HEK293 (cell line): ENCODE results near the gene C11orf91.

Experiments
- CTCF ChIA-PET: fragments of 350-600 bp; formaldehyde crosslinking; extraction: SDS; loops from one replicate; lab custom pipeline; 2021; ENCODE audit warnings: antibody characterized with exemption; lab: Yijun Ruan, JAX
- POLR2A ChIA-PET: fragments of 300-600 bp; formaldehyde crosslinking; extraction: SDS; loops from one replicate; lab custom pipeline; 2020; ENCODE audit warnings: antibody characterized with exemption, inconsistent platforms; lab: Yijun Ruan, JAX
- H3K27ac ChIP-seq: fragments of 200-500 bp; sonication (Bioruptor generic); 2 replicates; pipeline ENCODE4 v1.5.1; 2014; ENCODE audit warnings: low read depth, low read length, control low read depth, inconsistent platforms; ENCODE audit errors: extremely low read depth
- H3K36me3 ChIP-seq, 2 experiments: fragments of 200-500 bp in 1 of 2; sonication (Bioruptor generic) in 1 of 2; 1 replicate in 1 of 2; 2 replicates in 1 of 2; pipeline ENCODE4 v1.5.1; 2014 to 2017; ENCODE audit warnings: inconsistent platforms in 2 of 2, low read length in 2 of 2; ENCODE audit not compliant: control insufficient read depth in 2 of 2, insufficient read depth in 1 of 2
- H3K4me1 ChIP-seq: fragments of 200-500 bp; sonication (Bioruptor generic); 2 replicates; pipeline ENCODE4 v1.5.1; 2014; ENCODE audit warnings: mild to moderate bottlenecking, low read length, inconsistent platforms; ENCODE audit not compliant: control insufficient read depth, insufficient read depth
- H3K4me3 ChIP-seq: 2 replicates; pipeline ENCODE4 v1.5.1; 2011; ENCODE audit warnings: low read depth, mild to moderate bottlenecking, control low read depth, low read length, moderate library complexity
- H3K9me3 ChIP-seq: fragments of 200-500 bp; sonication (Bioruptor generic); 2 replicates; pipeline ENCODE4 v1.5.1; 2014; ENCODE audit warnings: low read depth, low read length, inconsistent platforms; ENCODE audit not compliant: control insufficient read depth, insufficient read depth
- KLF1 ChIP-seq: fragments of 450-650 bp; formaldehyde crosslinking; IDR thresholded peaks from 2 replicates; pipeline ENCODE4 v1.5.1; 2016; ENCODE audit warnings: missing biosample characterization, missing genetic modification characterization
- PRDM1 ChIP-seq: fragments of 450-650 bp; formaldehyde crosslinking; IDR thresholded peaks from 2 replicates; pipeline ENCODE4; 2016; ENCODE audit warnings: missing biosample characterization, missing genetic modification characterization
- SCRT1 ChIP-seq: fragments of 450-650 bp; formaldehyde crosslinking; IDR thresholded peaks from 2 replicates; pipeline ENCODE4 v1.5.1; 2016; ENCODE audit warnings: missing biosample characterization, missing genetic modification characterization, borderline replicate concordance
- WT1 ChIP-seq: fragments of 450-650 bp; formaldehyde crosslinking; IDR thresholded peaks from 2 replicates; pipeline ENCODE4 v1.5.1; 2016; ENCODE audit warnings: missing biosample characterization, missing genetic modification characterization
- ZBTB17 ChIP-seq: fragments of 450-650 bp; formaldehyde crosslinking; IDR thresholded peaks from 2 replicates; pipeline ENCODE4 v1.5.1; 2016; ENCODE audit warnings: missing biosample characterization, missing genetic modification characterization
- ZBTB20 ChIP-seq: fragments of 450-650 bp; formaldehyde crosslinking; IDR thresholded peaks from 2 replicates; pipeline ENCODE4 v1.5.1; 2016; ENCODE audit warnings: missing biosample characterization, missing genetic modification characterization
- ZBTB8A ChIP-seq: fragments of 450-650 bp; formaldehyde crosslinking; IDR thresholded peaks from 2 replicates; pipeline ENCODE4 v1.5.1; 2016; ENCODE audit warnings: missing biosample characterization, missing genetic modification characterization
- ZEB2 ChIP-seq: fragments of 450-650 bp; formaldehyde crosslinking; IDR thresholded peaks from 2 replicates; pipeline ENCODE4 v1.5.1; 2016; ENCODE audit warnings: missing biosample characterization, missing genetic modification characterization
- ZNF23 ChIP-seq: fragments of 450-650 bp; formaldehyde crosslinking; IDR thresholded peaks from 2 replicates; pipeline ENCODE4 v1.5.1; 2016; ENCODE audit warnings: missing biosample characterization, missing genetic modification characterization, borderline replicate concordance
- ZNF335 ChIP-seq: fragments of 450-650 bp; formaldehyde crosslinking; conservative IDR thresholded peaks from 2 replicates; pipeline ENCODE4 v1.5.1; 2016; ENCODE audit warnings: missing biosample characterization, missing genetic modification characterization
- ZNF423 ChIP-seq: fragments of 450-650 bp; formaldehyde crosslinking; IDR thresholded peaks from 2 replicates; pipeline ENCODE4 v1.5.1; 2016; ENCODE audit warnings: missing biosample characterization, missing genetic modification characterization
- ZNF610 ChIP-seq: fragments of 450-650 bp; formaldehyde crosslinking; IDR thresholded peaks from 2 replicates; pipeline ENCODE4 v1.5.1; 2016; ENCODE audit warnings: missing biosample characterization, missing genetic modification characterization, borderline replicate concordance
- ZNF660 ChIP-seq: fragments of 450-650 bp; IDR thresholded peaks from 2 replicates; pipeline ENCODE4 v1.5.1; 2018; ENCODE audit warnings: missing biosample characterization, mild to moderate bottlenecking, missing genetic modification characterization
- ZNF791 ChIP-seq: fragments of 450-650 bp; formaldehyde crosslinking; IDR thresholded peaks from 2 replicates; pipeline ENCODE4 v1.5.1; 2016; ENCODE audit warnings: missing biosample characterization, missing genetic modification characterization
- ZNF792 ChIP-seq: fragments of 450-650 bp; formaldehyde crosslinking; IDR thresholded peaks from 2 replicates; pipeline ENCODE4 v1.5.1; 2016; ENCODE audit warnings: missing biosample characterization, missing genetic modification characterization
- TF ChIP-seq, protein P1 (sequence below): fragments of 450-650 bp; formaldehyde crosslinking; IDR thresholded peaks from 2 replicates; pipeline ENCODE4 v1.5.1; 2017; ENCODE audit warnings: missing biosample characterization, missing genetic modification characterization
- TF ChIP-seq, protein P2 (sequence below): fragments of 450-650 bp; formaldehyde crosslinking; IDR thresholded peaks from 2 replicates; pipeline ENCODE4 v1.5.1; 2016; ENCODE audit warnings: missing biosample characterization, missing genetic modification characterization
- TF ChIP-seq, protein P3 (sequence below): fragments of 450-650 bp; formaldehyde crosslinking; IDR thresholded peaks from 2 replicates; pipeline ENCODE4 v1.5.1; 2016; ENCODE audit warnings: missing biosample characterization, missing genetic modification characterization
- TF ChIP-seq, protein P4 (sequence below): fragments of 450-650 bp; formaldehyde crosslinking; IDR thresholded peaks from 2 replicates; pipeline ENCODE4 v1.5.1; 2016; ENCODE audit warnings: missing biosample characterization, missing genetic modification characterization
- TF ChIP-seq, protein P5 (sequence below): fragments of 450-650 bp; formaldehyde crosslinking; IDR thresholded peaks from 2 replicates; pipeline ENCODE4 v1.5.1; 2017; ENCODE audit warnings: missing biosample characterization, missing genetic modification characterization

C11orf91 gene

DNA sequence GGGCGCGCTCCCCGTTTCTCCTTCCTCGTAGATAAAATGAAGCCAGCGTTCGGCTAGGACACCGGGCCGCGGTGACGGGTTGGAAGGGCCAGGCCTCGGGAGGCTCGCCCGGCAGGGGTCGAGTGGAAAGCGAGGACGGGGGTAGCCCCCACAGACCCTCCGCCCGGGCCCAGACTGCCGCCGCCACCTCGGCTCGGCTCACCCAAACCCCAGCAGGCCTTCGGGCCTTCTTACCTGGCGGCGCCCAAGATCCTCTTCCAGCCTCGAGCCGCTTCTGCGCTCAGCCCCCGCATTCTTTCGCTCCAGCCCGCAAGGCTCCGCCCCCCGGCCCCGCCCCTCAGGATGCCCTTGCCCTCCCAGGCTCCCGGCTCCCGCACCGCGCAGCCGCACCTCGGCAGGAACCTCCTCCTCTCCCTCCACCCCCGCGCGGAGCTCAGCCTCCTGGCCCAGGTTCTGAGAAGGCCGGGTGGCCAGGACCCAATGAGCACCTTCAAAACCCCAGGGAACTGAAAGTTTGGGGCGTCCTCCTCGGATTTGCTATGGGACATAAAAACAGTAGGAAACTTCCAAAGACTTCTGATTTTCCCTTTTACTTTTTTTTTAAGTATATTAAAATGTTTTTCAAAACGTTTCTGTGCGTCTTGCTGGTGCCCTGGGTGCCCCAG is 35.7 kb upstream of the C11orf91 start, which contains the start of gene CD59 (continued):
- TF ChIP-seq ZNF660 (tag by site-specific recombination) (no peak), ZNF610 (no peak), WT1 (tag by site-specific recombination) (no peak)
- TF ChIP-seq, protein P1, sequence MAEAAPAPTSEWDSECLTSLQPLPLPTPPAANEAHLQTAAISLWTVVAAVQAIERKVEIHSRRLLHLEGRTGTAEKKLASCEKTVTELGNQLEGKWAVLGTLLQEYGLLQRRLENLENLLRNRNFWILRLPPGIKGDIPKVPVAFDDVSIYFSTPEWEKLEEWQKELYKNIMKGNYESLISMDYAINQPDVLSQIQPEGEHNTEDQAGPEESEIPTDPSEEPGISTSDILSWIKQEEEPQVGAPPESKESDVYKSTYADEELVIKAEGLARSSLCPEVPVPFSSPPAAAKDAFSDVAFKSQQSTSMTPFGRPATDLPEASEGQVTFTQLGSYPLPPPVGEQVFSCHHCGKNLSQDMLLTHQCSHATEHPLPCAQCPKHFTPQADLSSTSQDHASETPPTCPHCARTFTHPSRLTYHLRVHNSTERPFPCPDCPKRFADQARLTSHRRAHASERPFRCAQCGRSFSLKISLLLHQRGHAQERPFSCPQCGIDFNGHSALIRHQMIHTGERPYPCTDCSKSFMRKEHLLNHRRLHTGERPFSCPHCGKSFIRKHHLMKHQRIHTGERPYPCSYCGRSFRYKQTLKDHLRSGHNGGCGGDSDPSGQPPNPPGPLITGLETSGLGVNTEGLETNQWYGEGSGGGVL (tag by site-specific recombination) = no peak
- TF ChIP-seq, protein P2, sequence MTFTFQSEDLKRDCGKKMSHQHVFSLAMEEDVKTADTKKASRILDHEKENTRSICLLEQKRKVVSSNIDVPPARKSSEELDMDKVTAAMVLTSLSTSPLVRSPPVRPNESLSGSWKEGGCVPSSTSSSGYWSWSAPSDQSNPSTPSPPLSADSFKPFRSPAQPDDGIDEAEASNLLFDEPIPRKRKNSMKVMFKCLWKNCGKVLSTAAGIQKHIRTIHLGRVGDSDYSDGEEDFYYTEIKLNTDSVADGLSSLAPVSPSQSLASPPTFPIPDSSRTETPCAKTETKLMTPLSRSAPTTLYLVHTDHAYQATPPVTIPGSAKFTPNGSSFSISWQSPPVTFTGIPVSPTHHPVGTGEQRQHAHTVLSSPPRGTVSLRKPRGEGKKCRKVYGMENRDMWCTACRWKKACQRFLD = no peak

DNA sequence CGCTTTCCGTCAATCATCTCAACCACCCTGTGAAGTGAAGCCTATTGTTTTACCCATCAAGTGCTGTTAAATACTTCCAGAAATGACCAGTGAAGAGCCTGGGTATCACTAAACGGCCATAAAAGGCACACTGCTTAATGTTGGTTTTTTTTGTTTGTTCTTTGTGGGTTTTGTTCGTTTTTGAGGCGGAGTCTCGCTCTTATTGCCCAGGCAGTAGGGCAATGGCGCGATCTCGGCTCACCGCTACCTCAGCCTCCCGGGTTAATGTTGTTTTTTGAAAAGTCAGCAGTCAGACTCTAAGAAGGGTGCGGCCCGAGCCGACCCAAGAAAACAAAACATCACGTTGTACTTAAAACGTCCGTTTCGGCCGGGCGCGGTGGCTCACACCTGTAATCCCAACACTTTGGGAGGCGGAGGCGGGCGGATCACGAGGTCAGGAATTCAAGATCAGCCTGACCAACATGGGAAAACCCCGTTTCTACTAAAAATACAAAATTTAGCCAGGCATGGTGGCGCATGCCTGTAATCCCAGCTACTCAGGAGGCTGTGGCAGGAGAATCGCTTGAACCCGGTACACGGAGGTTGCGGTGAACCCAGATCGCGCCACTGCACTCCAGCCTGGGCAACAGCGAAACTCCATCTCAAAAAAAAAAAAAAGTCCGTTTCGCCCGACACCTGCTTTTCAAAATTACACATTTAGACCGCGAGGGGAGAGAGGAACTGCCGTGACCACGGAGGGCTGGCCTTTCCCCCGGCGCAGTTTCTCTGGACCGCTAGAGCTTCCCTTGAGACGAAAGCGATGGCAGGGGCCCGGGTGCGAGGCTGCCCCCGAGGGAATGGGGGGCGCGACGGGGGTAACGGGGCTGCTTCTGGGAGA is 34.9 kb upstream of the C11orf91 start:
- CTCF ChIA-PET = interaction anchor here (0.6 to 1.2 kb wide), 6 partner anchors 9 to 46 kb away, joined by 3 to 4 read pairs (median 3); no protein-coding TSS in a partner anchor
- H3K4me1 ChIP-seq = no peaks in the 10 kb centered on the region

More for the DNA sequence above, 34.9 kb upstream of the C11orf91 start:
- Histone ChIP-seq H3K36me3 (peaks cover 0 to 15% of the 10 kb centered on the region in 2 experiments; a peak in 1 of 3 replicates), H3K4me3 (peak overlapping the region; percentile 86), H3K27ac (peak overlapping the region; percentile 54; the same call in 1 of the 2 replicates), H3K9me3 (no peaks in the 10 kb centered on the region)
- POLR2A ChIA-PET = interaction anchor here (0.7 to 2.3 kb wide), 16 partner anchors 11 to 574 kb away, joined by 3 to 26 read pairs (median 4); partner anchors contain the start of genes C11orf91, CSTF3 and FBXO3
- TF ChIP-seq, protein P3, sequence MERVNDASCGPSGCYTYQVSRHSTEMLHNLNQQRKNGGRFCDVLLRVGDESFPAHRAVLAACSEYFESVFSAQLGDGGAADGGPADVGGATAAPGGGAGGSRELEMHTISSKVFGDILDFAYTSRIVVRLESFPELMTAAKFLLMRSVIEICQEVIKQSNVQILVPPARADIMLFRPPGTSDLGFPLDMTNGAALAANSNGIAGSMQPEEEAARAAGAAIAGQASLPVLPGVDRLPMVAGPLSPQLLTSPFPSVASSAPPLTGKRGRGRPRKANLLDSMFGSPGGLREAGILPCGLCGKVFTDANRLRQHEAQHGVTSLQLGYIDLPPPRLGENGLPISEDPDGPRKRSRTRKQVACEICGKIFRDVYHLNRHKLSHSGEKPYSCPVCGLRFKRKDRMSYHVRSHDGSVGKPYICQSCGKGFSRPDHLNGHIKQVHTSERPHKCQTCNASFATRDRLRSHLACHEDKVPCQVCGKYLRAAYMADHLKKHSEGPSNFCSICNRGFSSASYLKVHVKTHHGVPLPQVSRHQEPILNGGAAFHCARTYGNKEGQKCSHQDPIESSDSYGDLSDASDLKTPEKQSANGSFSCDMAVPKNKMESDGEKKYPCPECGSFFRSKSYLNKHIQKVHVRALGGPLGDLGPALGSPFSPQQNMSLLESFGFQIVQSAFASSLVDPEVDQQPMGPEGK (tag by site-specific recombination) = no peak
- 0 out of 2 replicates have a peak, but pooled peaks have one; percentile 22 for TF ChIP-seq ZNF423 (tag by site-specific recombination)
- TF ChIP-seq SCRT1 (tag by site-specific recombination) = peak; percentile 24; the same call in 1 of the 2 replicates
- TF ChIP-seq KLF1 (tag by site-specific recombination) = peak; percentile 39
- TF ChIP-seq ZNF791 = no peak
- TF ChIP-seq, protein P4, sequence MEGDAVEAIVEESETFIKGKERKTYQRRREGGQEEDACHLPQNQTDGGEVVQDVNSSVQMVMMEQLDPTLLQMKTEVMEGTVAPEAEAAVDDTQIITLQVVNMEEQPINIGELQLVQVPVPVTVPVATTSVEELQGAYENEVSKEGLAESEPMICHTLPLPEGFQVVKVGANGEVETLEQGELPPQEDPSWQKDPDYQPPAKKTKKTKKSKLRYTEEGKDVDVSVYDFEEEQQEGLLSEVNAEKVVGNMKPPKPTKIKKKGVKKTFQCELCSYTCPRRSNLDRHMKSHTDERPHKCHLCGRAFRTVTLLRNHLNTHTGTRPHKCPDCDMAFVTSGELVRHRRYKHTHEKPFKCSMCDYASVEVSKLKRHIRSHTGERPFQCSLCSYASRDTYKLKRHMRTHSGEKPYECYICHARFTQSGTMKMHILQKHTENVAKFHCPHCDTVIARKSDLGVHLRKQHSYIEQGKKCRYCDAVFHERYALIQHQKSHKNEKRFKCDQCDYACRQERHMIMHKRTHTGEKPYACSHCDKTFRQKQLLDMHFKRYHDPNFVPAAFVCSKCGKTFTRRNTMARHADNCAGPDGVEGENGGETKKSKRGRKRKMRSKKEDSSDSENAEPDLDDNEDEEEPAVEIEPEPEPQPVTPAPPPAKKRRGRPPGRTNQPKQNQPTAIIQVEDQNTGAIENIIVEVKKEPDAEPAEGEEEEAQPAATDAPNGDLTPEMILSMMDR = peak; percentile 32; the same call in 1 of the 2 replicates
- no peak for TF ChIP-seq ZNF792
- TF ChIP-seq ZBTB8A (tag by site-specific recombination) = 0 out of 2 replicates have a peak, but pooled peaks have one; percentile 6
- 0 out of 2 replicates have a peak, but pooled peaks have one; percentile 13 for TF ChIP-seq ZBTB17 (tag by site-specific recombination)
- TF ChIP-seq ZBTB20 (tag by site-specific recombination) = peak; percentile 86
- TF ChIP-seq ZNF335 (tag by site-specific recombination) = peak; percentile 78
- TF ChIP-seq, protein P5, sequence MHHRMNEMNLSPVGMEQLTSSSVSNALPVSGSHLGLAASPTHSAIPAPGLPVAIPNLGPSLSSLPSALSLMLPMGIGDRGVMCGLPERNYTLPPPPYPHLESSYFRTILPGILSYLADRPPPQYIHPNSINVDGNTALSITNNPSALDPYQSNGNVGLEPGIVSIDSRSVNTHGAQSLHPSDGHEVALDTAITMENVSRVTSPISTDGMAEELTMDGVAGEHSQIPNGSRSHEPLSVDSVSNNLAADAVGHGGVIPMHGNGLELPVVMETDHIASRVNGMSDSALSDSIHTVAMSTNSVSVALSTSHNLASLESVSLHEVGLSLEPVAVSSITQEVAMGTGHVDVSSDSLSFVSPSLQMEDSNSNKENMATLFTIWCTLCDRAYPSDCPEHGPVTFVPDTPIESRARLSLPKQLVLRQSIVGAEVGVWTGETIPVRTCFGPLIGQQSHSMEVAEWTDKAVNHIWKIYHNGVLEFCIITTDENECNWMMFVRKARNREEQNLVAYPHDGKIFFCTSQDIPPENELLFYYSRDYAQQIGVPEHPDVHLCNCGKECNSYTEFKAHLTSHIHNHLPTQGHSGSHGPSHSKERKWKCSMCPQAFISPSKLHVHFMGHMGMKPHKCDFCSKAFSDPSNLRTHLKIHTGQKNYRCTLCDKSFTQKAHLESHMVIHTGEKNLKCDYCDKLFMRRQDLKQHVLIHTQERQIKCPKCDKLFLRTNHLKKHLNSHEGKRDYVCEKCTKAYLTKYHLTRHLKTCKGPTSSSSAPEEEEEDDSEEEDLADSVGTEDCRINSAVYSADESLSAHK (tag by site-specific recombination) = peak; percentile 73
- 0 out of 2 replicates have a peak, but pooled peaks have one; percentile 14 for TF ChIP-seq ZEB2 (tag by site-specific recombination)
- no peak for TF ChIP-seq ZNF23
- TF ChIP-seq PRDM1 (tag by site-specific recombination) = peak; percentile 59; the same call in 1 of the 2 replicates
